GM10847 (cell line): ENCODE results near the gene RASEF.

Source experiments
- POLR2A ChIP-seq: IDR thresholded peaks from 2 replicates; pipeline ENCODE4 v1.6.1; 2011; ENCODE audit not compliant: insufficient read length; ENCODE audit errors: extremely low read depth

The RASEF gene

GRCh38 chr9:83027153-83027891 lies 35.6 kb downstream of the RASEF start:
- TF ChIP-seq POLR2A = no peak

GRCh38 chr9:83024506-83025125 lies 38.3 kb downstream of the RASEF start:
- no peak for TF ChIP-seq POLR2A

GRCh38 chr9:83023151-83023550 lies 39.8 kb downstream of the RASEF start:
- TF ChIP-seq POLR2A = no peak

- TF ChIP-seq POLR2A = no peak
Measured at GRCh38 chr9:83020864-83021263, 42.1 kb downstream of the RASEF start.

GRCh38 chr9:83020327-83020726 lies 42.6 kb downstream of the RASEF start:
- TF ChIP-seq POLR2A = no peak

GRCh38 chr9:83019246-83019645 lies 43.7 kb downstream of the RASEF start:
- TF ChIP-seq POLR2A = no peak

- no peak for TF ChIP-seq POLR2A
Measured at GRCh38 chr9:83015897-83016296, 47.0 kb downstream of the RASEF start.

GRCh38 chr9:83013867-83014605 lies 48.9 kb downstream of the RASEF start:
- no peak for TF ChIP-seq POLR2A

GRCh38 chr9:83012922-83013838 lies 49.8 kb downstream of the RASEF start:
- TF ChIP-seq POLR2A = no peak

- TF ChIP-seq POLR2A = no peak
Measured at GRCh38 chr9:83012168-83012921, 50.6 kb downstream of the RASEF start.

- TF ChIP-seq POLR2A = no peak
Measured at GRCh38 chr9:83011611-83012010, 51.3 kb downstream of the RASEF start.

GRCh38 chr9:83007521-83008300 lies 55.2 kb downstream of the RASEF start:
- TF ChIP-seq POLR2A = no peak

GRCh38 chr9:83006378-83006777 lies 56.6 kb downstream of the RASEF start:
- TF ChIP-seq POLR2A = no peak

- no peak for TF ChIP-seq POLR2A
Measured at GRCh38 chr9:83005963-83006362, 57.0 kb downstream of the RASEF start.
